Dedifferentiated amniotic fluid mesenchymal stem cell (primary cell): ENCODE results near the gene CPT2.

Source experiments
- DNase-seq: peaks from one replicate; pipeline ENCODE4 v3.0.0-alpha.2; 2016; ENCODE audit errors: extremely low spot score

CPT2 gene

DNA sequence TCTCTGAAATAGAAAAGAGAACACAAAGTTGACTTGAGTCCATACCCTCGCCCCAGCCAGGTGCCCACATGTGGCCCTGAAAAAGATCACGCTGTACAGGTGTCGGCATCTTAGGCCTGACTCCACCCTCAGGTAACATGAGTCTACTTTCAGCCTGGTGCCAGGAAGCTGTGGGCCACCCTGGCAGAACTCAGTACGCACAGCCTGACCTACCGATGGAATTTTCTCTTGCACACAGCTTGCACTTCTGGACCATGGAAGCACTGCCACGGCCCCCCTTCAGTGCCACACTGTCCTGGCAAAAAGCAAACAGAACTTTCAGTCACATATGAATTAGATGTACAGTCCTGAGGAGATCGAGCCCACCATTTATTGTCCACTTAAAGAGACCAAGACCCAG lies 21.6 kb downstream of the CPT2 start:
- no peak for DNase-seq

GRCh38 chr1:53219711-53220110 lies 23.1 kb downstream of the CPT2 start:
- DNase-seq = no peak

DNA sequence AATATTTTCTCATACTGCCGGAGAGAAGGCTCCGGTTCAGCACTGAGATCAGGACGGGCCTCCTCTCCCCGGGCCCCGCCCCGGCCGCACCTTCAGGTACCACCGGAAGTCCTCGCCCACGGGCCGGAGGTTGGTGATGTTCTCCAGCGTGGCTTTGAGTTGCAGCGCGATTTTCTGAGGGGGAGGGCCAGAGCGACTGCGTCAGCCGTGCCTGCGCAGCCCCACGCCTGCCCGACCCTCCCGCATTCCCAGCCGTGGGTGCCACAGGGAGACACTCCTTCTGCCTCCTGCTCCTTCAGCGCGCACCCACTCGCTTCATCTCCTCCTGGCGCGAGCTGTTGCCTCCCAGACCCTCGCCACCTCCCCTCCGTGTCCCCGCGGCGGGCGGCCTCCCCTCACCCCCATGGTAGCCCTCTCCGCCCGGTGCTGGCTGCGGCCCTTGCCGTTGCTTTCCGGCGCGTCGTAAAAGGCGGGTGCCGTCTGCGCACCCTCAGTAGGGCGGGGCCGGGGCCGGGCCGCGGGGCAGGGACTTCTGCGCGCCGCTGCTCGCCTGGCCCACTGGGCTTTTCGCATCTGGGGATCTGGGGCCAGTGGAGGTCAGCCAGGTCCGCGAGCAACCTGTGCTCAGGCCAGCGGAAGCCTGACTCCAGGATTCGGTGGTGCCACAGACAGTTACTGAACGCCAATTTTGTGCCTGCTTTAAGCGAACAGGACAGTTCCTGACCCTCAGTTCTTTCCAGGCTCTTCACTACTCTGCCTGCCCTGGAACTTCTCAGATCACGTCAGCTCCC lies 23.7 kb downstream of the CPT2 start, which contains the start of gene CZIB:
CZIB (minus strand) TSS at position 464 of the 791 bp plus-strand sequence; CDS start at position 405, 59 bp downstream.
- DNase-seq = peak; percentile 82

DNA sequence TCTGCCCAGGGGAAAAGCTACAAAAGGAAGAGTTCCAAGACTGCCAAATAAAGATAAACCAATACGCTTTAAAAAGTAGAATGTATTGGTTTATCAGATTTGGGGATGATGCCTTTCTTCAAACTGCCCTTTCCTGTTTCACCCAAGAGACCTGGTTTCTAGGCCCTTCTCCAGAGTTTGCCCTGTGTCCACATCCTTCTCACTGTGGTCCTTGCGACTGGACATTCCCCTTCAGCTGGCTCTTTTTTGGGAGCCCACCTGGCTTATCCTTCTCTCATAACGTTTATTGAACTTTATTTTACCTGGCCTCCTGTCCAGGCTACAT lies 24.3 kb downstream of the CPT2 start:
- no peak for DNase-seq

GRCh38 chr1:53237638-53238037 lies 41.0 kb downstream of the CPT2 start:
- DNase-seq = no peak

- DNase-seq = peak; percentile 98
Observed at GRCh38 chr1:53238197-53239155, 41.9 kb downstream of the CPT2 start, which contains the start of gene MAGOH. TSS of gene MAGOH (minus strand) at chr1:53238518. CDS start at chr1:53238448, 70 bp downstream.

- no peak for DNase-seq
Observed at GRCh38 chr1:53241828-53242227, 45.2 kb downstream of the CPT2 start.

GRCh38 chr1:53242381-53242780 lies 45.8 kb downstream of the CPT2 start:
- DNase-seq = no peak

GRCh38 chr1:53244141-53244540 lies 47.5 kb downstream of the CPT2 start:
- DNase-seq = no peak

DNA sequence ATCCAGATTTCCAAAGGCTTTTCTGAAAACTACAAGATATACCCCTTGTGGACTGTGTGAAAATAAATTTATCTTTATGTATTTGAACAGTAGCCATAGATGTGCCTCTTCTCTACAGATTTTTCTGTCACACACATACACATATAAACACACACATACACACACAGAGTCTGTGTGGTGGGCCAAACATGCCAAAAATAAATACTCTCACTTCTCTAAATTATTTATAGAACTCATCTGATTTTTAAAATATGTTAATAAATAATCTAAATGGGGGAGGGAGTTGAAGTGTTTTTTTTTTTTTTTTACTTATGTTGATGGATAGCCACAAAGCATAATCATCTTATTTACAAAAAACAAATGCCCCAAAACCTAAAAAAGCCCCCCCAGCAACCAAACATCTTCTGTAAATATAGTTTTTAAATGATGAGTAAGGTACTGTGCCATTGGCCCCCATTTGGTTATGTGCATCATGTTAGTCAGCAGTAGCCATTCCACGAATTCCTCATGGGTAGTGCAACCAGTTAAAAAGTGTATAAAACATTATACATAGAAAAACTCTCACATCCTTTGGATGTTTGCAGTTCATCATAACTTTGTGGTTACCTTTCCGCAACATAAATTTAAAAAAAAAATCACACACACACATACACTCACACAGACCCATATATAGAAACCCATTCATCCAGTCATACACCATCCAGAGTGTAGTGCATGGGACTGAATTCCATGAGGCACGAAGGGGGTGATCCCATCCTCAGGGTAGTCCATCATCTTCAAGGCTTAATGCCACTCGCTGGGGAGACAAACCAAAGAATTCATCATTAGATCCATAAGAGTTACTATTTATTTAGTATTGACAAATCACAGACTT lies 49.9 kb downstream of the CPT2 start:
- peak; percentile 48 for DNase-seq

- no peak for DNase-seq
Observed at GRCh38 chr1:53249706-53250105, 53.1 kb downstream of the CPT2 start.

GRCh38 chr1:53250325-53250724 lies 53.7 kb downstream of the CPT2 start:
- DNase-seq = no peak

- no peak for DNase-seq
Observed at GRCh38 chr1:53254011-53254640, 57.5 kb downstream of the CPT2 start.

DNA sequence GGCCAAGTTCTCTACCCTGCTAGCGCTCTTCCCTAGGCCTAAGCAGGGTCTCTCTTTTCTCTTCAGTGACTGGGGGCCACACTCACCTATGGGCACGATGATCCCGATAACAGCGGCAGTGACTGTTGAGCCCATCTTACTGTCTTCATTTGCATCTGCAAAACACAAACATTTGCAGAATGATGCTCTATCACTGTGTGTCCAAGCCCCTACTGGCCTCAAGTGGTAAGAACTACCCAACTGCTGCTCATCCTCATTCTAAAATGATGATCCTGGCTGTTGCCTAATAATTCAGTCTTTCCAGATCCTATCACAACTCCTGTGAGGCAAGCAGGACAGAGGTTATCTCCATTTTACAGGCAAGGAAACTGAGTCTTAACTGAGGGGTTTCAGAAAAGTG lies 58.4 kb downstream of the CPT2 start:
- no peak for DNase-seq

GRCh38 chr1:53256511-53257453 lies 60.2 kb downstream of the CPT2 start:
- no peak for DNase-seq

DNA sequence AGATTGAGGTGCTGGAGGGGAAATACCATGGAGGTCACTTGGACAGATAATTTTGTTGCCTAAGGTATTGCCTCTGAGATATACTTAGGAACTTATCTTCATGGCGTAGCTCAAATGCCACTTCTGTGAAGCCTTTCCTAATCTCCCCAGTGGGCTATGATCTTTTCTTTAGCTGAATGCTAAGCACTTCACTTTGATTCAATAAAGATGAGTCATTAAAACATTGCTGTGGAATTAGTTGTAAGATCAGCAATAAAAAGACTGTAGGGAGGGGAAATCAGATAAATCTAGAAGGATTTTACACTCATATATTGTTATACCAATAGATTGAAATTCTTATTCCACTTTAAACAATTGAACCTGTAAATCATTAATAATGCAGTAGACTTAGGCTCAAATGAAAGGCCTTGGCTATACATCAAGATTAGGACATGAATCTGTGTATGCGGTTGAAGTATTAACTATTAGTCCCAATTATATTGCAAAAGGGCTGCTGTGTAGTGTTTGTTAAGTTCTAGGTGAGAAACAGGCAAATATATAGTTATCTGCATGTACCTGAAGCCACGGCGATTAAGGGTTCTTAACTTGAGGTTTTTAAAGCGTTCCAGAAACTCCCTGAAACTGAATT lies 60.9 kb downstream of the CPT2 start:
- no peak for DNase-seq

GRCh38 chr1:53258216-53258615 lies 61.6 kb downstream of the CPT2 start:
- no peak for DNase-seq

DNA sequence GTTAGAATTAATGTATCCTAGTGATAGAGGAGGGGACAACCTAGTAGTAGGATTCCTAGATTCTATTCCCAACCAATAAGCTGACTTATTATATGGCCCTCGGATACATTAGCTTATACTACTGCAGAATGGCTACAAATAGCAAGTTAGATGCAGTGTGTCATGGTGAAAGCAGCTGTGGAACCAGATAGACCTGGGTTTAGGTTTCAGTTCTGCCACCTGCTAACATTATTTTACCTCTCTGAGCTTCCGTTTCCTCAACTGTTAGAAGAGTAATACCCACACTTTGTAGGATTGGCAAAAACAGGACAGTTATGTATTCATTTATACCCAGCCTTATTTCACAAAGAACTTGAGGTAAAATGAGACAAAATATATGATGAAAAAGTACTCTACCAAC lies 63.3 kb downstream of the CPT2 start:
- DNase-seq = no peak

GRCh38 chr1:53260631-53261247 lies 64.1 kb downstream of the CPT2 start:
- no peak for DNase-seq
